ENCODE results near the gene ARHGAP10. TPM values are rescaled to one million over a fixed set of nuclear protein-coding genes. Genes with fewer than 3 reads are reported as not detected.

ARHGAP10 gene
- total and polyA plus RNA-seq, 2 donors from 2014 or later, result 13.4 to 20.3 TPM

GRCh38 chr4:147853706-147854105 lies 121.8 kb downstream of the ARHGAP10 start:
- Histone ChIP-seq H3K9ac (ENCODE audit: low read length in 3 of 3) (no peak overlapping the region), H3K27me3 (ENCODE audit: control insufficient read depth, insufficient read depth, low read length) (no peaks in the 10 kb centered on the region), H3K4me3 (ENCODE audit: low read length in 3 of 3) (no peak overlapping the region), H3K27ac (ENCODE audit: low read depth in 2 of 2, low read length in 2 of 2) (no peak overlapping the region), H3K9me3 (ENCODE audit: control insufficient read depth in 2 of 3, insufficient read depth in 1 of 3, low read length in 3 of 3) (no peaks in the 10 kb centered on the region), H3K4me1 (ENCODE audit: control insufficient read depth in 2 of 3, insufficient read depth in 2 of 3, low read depth in 1 of 3, low read length in 3 of 3) (peaks cover 0 to 4% (median 2%) of the 10 kb centered on the region in 3 donors), H3K36me3 (ENCODE audit: control insufficient read depth in 2 of 3, insufficient read depth in 3 of 3, low read length in 3 of 3) (no peaks in the 10 kb centered on the region)
- TF ChIP-seq, protein P1, sequence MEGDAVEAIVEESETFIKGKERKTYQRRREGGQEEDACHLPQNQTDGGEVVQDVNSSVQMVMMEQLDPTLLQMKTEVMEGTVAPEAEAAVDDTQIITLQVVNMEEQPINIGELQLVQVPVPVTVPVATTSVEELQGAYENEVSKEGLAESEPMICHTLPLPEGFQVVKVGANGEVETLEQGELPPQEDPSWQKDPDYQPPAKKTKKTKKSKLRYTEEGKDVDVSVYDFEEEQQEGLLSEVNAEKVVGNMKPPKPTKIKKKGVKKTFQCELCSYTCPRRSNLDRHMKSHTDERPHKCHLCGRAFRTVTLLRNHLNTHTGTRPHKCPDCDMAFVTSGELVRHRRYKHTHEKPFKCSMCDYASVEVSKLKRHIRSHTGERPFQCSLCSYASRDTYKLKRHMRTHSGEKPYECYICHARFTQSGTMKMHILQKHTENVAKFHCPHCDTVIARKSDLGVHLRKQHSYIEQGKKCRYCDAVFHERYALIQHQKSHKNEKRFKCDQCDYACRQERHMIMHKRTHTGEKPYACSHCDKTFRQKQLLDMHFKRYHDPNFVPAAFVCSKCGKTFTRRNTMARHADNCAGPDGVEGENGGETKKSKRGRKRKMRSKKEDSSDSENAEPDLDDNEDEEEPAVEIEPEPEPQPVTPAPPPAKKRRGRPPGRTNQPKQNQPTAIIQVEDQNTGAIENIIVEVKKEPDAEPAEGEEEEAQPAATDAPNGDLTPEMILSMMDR (IDR thresholded peaks at IDR 0.05; ENCODE audit: borderline replicate concordance, extremely low read depth, insufficient read depth), result no peak
- intact Hi-C loops (cut with DNase I), result no loop called here
- FAIRE-seq, result no peak
- DNase-seq, result no peak

DNA sequence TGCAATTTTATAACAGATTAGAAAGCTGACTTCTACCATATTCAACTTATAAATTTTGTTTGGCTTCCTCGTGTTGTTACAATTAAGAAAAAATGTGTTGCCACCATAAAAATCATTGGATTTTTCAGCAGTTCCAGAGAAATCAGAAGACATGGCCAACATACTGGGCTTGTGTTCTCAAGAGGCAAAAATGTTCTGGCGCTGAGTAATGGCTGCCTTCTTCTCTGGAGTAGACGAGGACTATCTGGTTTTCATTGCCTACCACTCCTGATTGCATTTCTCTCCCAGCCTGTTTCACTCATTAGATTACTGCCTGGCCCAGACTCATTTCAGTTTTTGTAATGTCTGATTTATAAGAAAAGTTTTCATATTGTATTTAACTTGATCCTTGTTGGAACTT lies 122.3 kb downstream of the ARHGAP10 start:
- no peaks in the 10 kb centered on the region for H3K27me3 ChIP-seq (ENCODE audit: control insufficient read depth, insufficient read depth, low read length)
- DNase-seq, result no peak
- intact Hi-C loops (cut with DNase I), result no loop called here
- H3K4me1 ChIP-seq (ENCODE audit: control insufficient read depth in 2 of 3, insufficient read depth in 2 of 3, low read depth in 1 of 3, low read length in 3 of 3), result peaks cover 0 to 4% (median 2%) of the 10 kb centered on the region in 3 donors
- no peak for FAIRE-seq
- no peaks in the 10 kb centered on the region for H3K9me3 ChIP-seq (ENCODE audit: control insufficient read depth in 2 of 3, insufficient read depth in 1 of 3, low read length in 3 of 3)
- TF ChIP-seq, protein P1 (IDR thresholded peaks at IDR 0.05; ENCODE audit: borderline replicate concordance, extremely low read depth, insufficient read depth), result no peak
- H3K36me3 ChIP-seq (ENCODE audit: control insufficient read depth in 2 of 3, insufficient read depth in 3 of 3, low read length in 3 of 3), result no peaks in the 10 kb centered on the region
- no peak overlapping the region for H3K27ac ChIP-seq (ENCODE audit: low read depth in 2 of 2, low read length in 2 of 2)
- no peak overlapping the region for H3K4me3 ChIP-seq (ENCODE audit: low read length in 3 of 3)
- H3K9ac ChIP-seq (ENCODE audit: low read length in 3 of 3), result no peak overlapping the region

- Histone ChIP-seq H3K4me3 (ENCODE audit: low read length in 3 of 3) (no peak overlapping the region), H3K4me1 (ENCODE audit: control insufficient read depth in 2 of 3, insufficient read depth in 2 of 3, low read depth in 1 of 3, low read length in 3 of 3) (peaks cover 0 to 4% (median 2%) of the 10 kb centered on the region in 3 donors), H3K9me3 (ENCODE audit: control insufficient read depth in 2 of 3, insufficient read depth in 1 of 3, low read length in 3 of 3) (no peaks in the 10 kb centered on the region), H3K27me3 (ENCODE audit: control insufficient read depth, insufficient read depth, low read length) (no peaks in the 10 kb centered on the region), H3K27ac (ENCODE audit: low read depth in 2 of 2, low read length in 2 of 2) (peak overlapping the region in 1 of 2 donors; percentile 64), H3K9ac (ENCODE audit: low read length in 3 of 3) (no peak overlapping the region), H3K36me3 (ENCODE audit: control insufficient read depth in 2 of 3, insufficient read depth in 3 of 3, low read length in 3 of 3) (no peaks in the 10 kb centered on the region)
- TF ChIP-seq, protein P1 (IDR thresholded peaks at IDR 0.05; ENCODE audit: borderline replicate concordance, extremely low read depth, insufficient read depth), result no peak
- intact Hi-C loops (cut with DNase I), result no loop called here
- DNase-seq (peak in 2 of 5 donors; percentile 56 to 66), FAIRE-seq (no peak)
Measured at GRCh38 chr4:147855571-147856009, 123.7 kb downstream of the ARHGAP10 start.

DNA sequence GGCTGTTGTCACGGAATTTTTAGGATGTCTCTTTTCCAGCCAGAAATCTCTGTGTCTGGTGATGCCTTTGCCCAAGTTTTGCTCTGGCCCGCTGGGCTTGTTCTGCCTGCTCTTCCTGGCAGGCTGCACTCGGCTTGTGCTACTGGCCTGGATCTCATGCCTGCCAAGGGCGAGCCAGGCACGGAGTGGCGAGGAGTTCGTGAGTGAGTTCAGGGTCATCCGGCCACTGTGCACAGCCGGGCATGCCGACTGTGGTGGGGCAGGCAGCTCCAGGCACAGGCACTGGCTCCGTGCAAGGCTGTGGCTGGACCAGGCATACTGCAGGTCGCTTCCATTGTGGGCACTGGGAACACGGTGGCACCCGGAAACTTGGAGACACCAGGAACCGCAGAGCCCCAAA lies 129.1 kb downstream of the ARHGAP10 start:
- DNase-seq (peak in 1 of 5 donors; percentile 79), FAIRE-seq (no peak)
- Histone ChIP-seq H3K27me3 (ENCODE audit: control insufficient read depth, insufficient read depth, low read length) (no peaks in the 10 kb centered on the region), H3K9ac (ENCODE audit: low read length in 3 of 3) (no peak overlapping the region), H3K27ac (ENCODE audit: low read depth in 2 of 2, low read length in 2 of 2) (no peak overlapping the region), H3K36me3 (ENCODE audit: control insufficient read depth in 2 of 3, insufficient read depth in 3 of 3, low read length in 3 of 3) (no peaks in the 10 kb centered on the region), H3K4me3 (ENCODE audit: low read length in 3 of 3) (no peak overlapping the region), H3K9me3 (ENCODE audit: control insufficient read depth in 2 of 3, insufficient read depth in 1 of 3, low read length in 3 of 3) (no peaks in the 10 kb centered on the region), H3K4me1 (ENCODE audit: control insufficient read depth in 2 of 3, insufficient read depth in 2 of 3, low read depth in 1 of 3, low read length in 3 of 3) (no peaks in the 10 kb centered on the region)
- TF ChIP-seq, protein P1 (IDR thresholded peaks at IDR 0.05; ENCODE audit: borderline replicate concordance, extremely low read depth, insufficient read depth), result no peak
- intact Hi-C loops (cut with DNase I), result no loop called here

Data from kidney (tissue), 14 donors.